SK-N-MC (cell line): ENCODE measurements around the gene PMP22.
"Not testable (repeated sequence)": the region's sequence is repeated elsewhere in the genome, so short reads cannot be mapped to it uniquely, and the experiment has no call there.

Experiments
- DNase-seq: peaks from one replicate; pipeline ENCODE4 v3.0.0-alpha.2; 2011; ENCODE audit warnings: low read depth, low spot score
- H3K27ac ChIP-seq: fragments of 200-600 bp; sonication (generic); 2 replicates; pipeline ENCODE4 v1.5.1; 2016; ENCODE audit warnings: mixed run types
- H3K36me3 ChIP-seq: fragments of 200-600 bp; sonication (generic); 2 replicates; pipeline ENCODE4 v1.6.1; 2017; ENCODE audit warnings: antibody characterized with exemption, low read length, mixed read lengths; ENCODE audit not compliant: insufficient read depth
- H3K4me3 ChIP-seq: fragments of 200-600 bp; sonication (generic); 2 replicates; pipeline ENCODE4 v1.5.1; 2016
- H3K9ac ChIP-seq: fragments of 200-600 bp; sonication (generic); 2 replicates; pipeline ENCODE4 v1.8.0; 2017; ENCODE audit warnings: mixed run types, mixed read lengths; ENCODE audit not compliant: insufficient read length
- H3K9me3 ChIP-seq: fragments of 200-600 bp; sonication (generic); 2 replicates; pipeline ENCODE4 v1.6.1; 2017; ENCODE audit warnings: low read depth, mild to moderate bottlenecking, antibody characterized with exemption, low read length, moderate library complexity, mixed read lengths
- EZH2 ChIP-seq: fragments of 200-600 bp; sonication (generic); IDR thresholded peaks from one replicate; pipeline ENCODE4 v1.6.1; 2017; ENCODE audit warnings: antibody characterized with exemption
- FOXP2 ChIP-seq: optimal IDR thresholded peaks from 2 replicates; pipeline ENCODE3; 2011; ENCODE audit warnings: mild to moderate bottlenecking, moderate library complexity; ENCODE audit not compliant: insufficient read depth; ENCODE audit errors: extremely low read length, control extremely low read depth
- POLR2AphosphoS5 ChIP-seq: IDR thresholded peaks from 2 replicates; pipeline ENCODE4 v1.6.1; 2012; ENCODE audit warnings: mild to moderate bottlenecking, low read depth, low read length, borderline replicate concordance

Gene PMP22

DNA sequence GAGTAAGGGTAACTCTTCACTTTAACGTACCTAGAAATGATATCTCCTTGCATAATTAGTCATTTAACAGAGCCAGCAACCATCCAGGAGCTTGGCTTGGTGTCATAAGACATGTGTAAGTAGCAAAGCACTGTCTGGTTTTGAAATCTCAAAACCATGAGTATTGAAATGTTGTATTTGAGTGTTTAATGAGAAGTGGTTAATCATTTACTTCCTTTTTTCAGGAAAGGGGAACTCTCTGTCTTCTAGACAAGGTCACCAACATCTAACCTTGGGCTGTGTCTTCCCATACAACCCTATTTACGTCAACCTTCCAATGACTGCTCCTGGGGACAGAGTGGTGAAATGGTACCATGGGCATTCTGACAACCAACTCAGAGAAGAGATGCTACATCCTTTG, 27.1 kb downstream of the PMP22 start:
- H3K9me3 ChIP-seq = no peaks in the 10 kb centered on the region
- H3K9ac ChIP-seq = no peak overlapping the region
- no peaks in the 10 kb centered on the region for H3K36me3 ChIP-seq
- no peak overlapping the region for H3K27ac ChIP-seq
- TF ChIP-seq POLR2AphosphoS5 (no peak), EZH2 (no peak), FOXP2 (no peak)
- no peak for DNase-seq
- no peak overlapping the region for H3K4me3 ChIP-seq

DNA sequence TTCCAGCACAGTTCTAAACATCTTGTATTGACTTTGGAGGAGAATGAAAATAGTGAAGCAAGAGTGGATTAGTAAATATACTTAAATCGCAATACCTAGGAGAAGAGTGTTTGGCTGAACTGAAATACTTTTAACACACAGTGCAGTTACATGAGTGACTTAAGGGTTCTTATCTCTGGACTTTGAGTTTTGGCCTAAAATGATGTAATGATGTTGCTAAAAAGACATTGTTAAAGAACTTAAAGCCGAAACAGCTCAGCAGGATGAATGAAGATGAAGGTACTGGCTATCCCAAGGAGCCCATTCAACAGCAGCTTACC, 28.1 kb downstream of the PMP22 start:
- TF ChIP-seq FOXP2 (no peak), POLR2AphosphoS5 (no peak), EZH2 (no peak)
- Histone ChIP-seq H3K4me3 (no peak overlapping the region), H3K9me3 (no peaks in the 10 kb centered on the region), H3K9ac (no peak overlapping the region), H3K36me3 (no peaks in the 10 kb centered on the region), H3K27ac (no peak overlapping the region)
- DNase-seq = no peak

GRCh38 chr17:15236281-15237105, 28.6 kb downstream of the PMP22 start:
- Histone ChIP-seq H3K9ac (no peak overlapping the region), H3K4me3 (no peak overlapping the region), H3K9me3 (no peaks in the 10 kb centered on the region), H3K36me3 (no peaks in the 10 kb centered on the region), H3K27ac (no peak overlapping the region)
- no peak for DNase-seq
- TF ChIP-seq EZH2 (no peak), FOXP2 (no peak), POLR2AphosphoS5 (no peak)

- no peaks in the 10 kb centered on the region for H3K36me3 ChIP-seq
- H3K9ac ChIP-seq = no peak overlapping the region
- TF ChIP-seq FOXP2 (no peak), POLR2AphosphoS5 (no peak), EZH2 (no peak)
- H3K4me3 ChIP-seq = no peak overlapping the region
- H3K9me3 ChIP-seq = no peaks in the 10 kb centered on the region
- no peak for DNase-seq
- H3K27ac ChIP-seq = no peak overlapping the region
Measured at GRCh38 chr17:15233971-15234370, 31.2 kb downstream of the PMP22 start.

DNA sequence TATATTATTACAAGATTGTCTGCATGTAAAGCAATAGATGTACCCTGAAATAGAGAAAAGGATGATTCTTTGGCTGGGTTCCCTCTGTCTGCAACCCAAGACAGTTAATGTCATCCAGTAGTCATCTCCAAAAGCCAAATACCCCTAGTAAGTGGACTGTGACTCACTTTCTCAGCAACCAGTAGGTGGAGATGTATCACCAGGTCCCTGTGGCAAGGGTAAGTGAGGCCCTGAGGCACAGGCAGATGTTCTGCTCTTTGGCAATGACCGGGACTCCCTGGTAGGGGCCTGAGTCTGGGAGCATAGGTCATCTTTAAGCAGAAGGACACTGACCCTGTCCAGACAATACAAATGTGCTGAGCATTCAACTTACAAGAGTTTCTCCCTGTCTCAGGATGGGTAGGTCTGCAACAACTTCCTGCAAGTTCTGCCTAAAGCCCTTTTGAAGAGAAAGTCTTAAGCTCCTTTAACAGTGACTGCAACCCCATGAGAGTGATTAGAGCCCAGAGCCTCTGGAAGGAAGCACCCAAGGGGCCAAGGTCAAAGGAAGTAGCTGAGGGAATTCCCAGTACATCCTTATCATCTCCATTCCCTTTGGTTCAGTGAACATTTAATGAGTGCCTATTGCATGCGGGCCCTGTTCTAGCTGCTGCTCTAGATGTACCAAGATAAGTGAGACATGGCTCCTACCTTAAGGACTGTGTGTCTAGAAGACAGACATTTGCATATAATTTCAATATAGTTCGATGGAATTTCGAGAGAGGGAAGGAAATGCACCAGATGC, 31.9 kb downstream of the PMP22 start:
- Histone ChIP-seq H3K27ac (no peak overlapping the region), H3K9me3 (no peaks in the 10 kb centered on the region), H3K36me3 (no peaks in the 10 kb centered on the region), H3K4me3 (no peak overlapping the region), H3K9ac (no peak overlapping the region)
- DNase-seq = no peak
- no peak for TF ChIP-seq FOXP2
- no peak for TF ChIP-seq POLR2AphosphoS5
- no peak for TF ChIP-seq EZH2

DNA sequence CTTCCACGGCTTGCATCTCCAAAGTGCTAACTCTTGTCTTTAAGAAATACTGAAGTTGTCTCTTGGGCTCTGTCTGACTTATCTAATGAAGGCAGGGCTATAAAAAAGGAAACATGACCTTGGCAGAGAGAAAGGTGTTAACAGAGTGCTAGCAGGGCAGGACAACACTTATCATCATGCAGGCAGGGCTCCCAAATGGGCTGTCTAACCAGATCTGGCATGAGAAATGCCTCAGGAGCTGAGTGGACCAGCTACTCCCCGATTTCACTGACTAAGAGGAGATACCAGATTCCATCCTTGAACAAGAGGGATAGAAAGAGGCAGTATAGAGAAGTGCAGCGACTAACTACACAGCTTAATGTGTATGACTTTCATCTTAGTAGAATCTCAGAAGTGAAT, 32.6 kb downstream of the PMP22 start:
- TF ChIP-seq EZH2 = no peak
- no peak for DNase-seq
- H3K9ac ChIP-seq = no peak overlapping the region
- H3K36me3 ChIP-seq = no peaks in the 10 kb centered on the region
- H3K27ac ChIP-seq = no peak overlapping the region
- no peaks in the 10 kb centered on the region for H3K9me3 ChIP-seq
- H3K4me3 ChIP-seq = no peak overlapping the region

DNA sequence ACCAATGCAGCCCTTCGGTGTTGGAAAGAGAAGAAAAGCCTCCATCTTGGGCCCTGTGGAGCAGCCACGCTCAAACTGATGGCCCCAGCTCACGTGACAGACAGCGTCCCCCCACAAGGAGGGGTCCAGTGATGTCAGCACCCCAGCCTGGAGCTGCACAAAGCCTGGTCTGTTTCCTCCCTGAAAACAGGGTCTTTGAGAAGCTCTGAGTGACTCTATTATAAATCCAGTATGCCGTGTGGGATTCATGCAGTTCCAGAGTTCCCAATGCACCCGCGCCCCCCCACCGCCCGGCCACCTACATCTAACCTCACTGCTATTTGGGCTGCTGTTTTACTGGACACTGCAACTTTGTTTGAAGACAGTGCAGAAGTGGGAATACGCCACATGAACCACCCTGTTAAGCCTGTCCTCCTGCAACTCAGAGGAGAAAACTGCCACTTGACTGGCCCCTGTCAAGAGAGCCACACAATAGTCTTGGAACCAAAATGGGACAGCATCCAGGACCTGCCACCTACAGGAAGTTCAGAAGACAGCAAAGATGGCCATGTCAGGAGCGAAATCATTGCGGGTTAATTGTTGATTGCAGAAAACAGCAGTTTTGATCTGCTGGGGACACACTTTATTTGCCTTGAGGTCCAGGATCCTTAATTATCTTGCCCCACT, 33.1 kb downstream of the PMP22 start:
- Histone ChIP-seq H3K36me3 (no peaks in the 10 kb centered on the region), H3K4me3 (no peak overlapping the region), H3K9me3 (no peaks in the 10 kb centered on the region), H3K27ac (no peak overlapping the region), H3K9ac (no peak overlapping the region)
- DNase-seq = no peak
- TF ChIP-seq POLR2AphosphoS5 (no peak), FOXP2 (no peak), EZH2 (no peak)

- Histone ChIP-seq H3K4me3 (no peak overlapping the region), H3K36me3 (no peaks in the 10 kb centered on the region), H3K9ac (no peak overlapping the region), H3K9me3 (no peaks in the 10 kb centered on the region), H3K27ac (no peak overlapping the region)
- TF ChIP-seq POLR2AphosphoS5 (no peak), EZH2 (no peak), FOXP2 (no peak)
- DNase-seq = no peak
Measured at GRCh38 chr17:15230866-15231265, 34.3 kb downstream of the PMP22 start.

GRCh38 chr17:15221827-15222226, 43.3 kb downstream of the PMP22 start:
- H3K4me3 ChIP-seq, H3K27ac ChIP-seq: not testable (repeated sequence)

More at GRCh38 chr17:15221827-15222226, 43.3 kb downstream of the PMP22 start:
- not testable (repeated sequence) for H3K9ac ChIP-seq, DNase-seq, H3K9me3 ChIP-seq, H3K36me3 ChIP-seq
